NCI-H187 (cell line): ENCODE measurements around the gene BCL2.

Experiments
- DNase-seq, 2 experiments: peaks; one replicate each; lab custom pipeline; 2025; lab: John Stamatoyannopoulos, UW

Gene BCL2

DNA sequence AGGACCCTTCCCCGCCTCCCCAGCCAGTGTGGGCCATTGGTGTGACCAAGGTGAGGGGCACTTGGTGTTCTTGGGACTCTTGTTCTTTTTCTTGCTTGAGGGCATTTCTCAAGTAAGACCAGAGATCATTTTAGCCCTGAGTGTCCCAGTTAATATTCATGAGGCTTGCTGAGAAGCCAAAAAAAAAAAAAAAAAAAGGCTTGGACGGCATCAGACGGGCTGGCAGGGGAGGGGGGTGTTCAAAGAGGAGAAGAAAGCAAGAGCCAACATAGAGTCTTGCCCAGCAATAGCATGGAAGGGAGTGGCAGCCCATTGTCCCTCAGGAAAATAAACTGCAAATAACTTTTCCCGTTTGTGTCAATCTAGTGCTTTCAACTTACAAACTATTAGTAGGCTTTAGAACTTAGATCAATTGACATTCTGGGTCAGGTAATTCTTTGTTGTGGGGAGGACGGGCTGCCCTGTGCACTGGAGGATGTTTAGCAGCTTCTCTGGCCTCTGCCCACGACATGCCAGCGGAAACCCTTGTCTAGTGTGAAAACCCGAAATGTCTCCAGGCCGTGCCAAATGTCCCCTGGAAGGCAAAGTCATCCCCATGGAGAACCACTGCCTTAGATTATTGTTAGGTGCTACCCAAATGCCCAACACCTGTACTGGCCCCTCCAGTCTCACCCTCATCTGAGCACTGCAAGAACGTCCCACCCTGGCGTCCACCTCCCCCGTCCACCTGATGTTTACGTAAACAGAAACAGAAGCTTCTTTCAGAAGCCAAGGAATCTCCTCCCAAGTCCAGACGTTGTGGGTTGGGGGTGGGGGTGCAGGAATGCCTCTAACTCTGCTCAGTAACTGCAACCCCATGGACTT lies 163.4 kb downstream of the BCL2 start:
- no peak for DNase-seq

- peak; percentile 91 to 94 for DNase-seq
Measured at GRCh38 chr18:63155169-63155852, 164.3 kb downstream of the BCL2 start.

DNA sequence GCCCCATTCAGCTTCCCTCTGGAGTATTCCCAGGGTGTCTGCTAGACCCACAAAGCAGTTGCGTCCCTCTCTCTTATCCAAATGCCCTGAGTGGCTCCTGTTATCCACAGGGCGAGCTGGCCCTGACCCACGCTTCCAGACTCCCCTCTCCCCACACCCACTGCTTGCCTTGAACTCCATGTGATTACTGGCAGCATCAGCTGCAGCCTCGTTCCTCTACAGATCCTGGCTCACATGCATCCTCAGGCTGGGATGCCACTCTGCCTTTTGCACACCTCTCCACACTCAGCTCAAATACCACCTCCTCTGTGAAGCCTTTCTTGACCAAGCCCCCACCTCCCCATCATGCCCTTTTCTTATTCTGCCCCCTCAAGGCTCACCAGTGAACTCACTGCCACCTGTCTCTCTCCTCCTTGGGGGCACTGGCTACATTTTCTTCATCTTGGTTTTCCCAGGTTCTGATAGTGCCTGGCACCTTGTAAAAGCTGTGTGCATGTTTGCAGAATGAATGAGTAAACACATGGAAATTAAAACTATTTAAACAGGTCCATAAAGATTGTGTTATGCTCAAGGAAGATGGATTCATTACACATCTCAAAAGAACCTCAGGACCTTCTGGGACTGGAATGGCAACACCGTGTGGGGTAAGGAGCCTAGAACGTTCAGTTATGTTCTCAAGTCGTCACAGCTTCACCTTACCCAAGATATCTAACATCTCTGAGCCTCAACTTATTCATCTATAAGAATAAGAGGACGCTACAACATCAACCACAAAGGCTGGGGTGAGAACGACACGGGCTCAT lies 165.0 kb downstream of the BCL2 start:
- DNase-seq = no peak

- peak in 1 of 2 experiments; percentile 62 for DNase-seq
Measured at GRCh38 chr18:63152791-63153190, 166.8 kb downstream of the BCL2 start.

- no peak for DNase-seq
Measured at GRCh38 chr18:63152096-63152495, 167.5 kb downstream of the BCL2 start.

GRCh38 chr18:63151539-63151938 lies 168.0 kb downstream of the BCL2 start:
- DNase-seq = no peak

DNA sequence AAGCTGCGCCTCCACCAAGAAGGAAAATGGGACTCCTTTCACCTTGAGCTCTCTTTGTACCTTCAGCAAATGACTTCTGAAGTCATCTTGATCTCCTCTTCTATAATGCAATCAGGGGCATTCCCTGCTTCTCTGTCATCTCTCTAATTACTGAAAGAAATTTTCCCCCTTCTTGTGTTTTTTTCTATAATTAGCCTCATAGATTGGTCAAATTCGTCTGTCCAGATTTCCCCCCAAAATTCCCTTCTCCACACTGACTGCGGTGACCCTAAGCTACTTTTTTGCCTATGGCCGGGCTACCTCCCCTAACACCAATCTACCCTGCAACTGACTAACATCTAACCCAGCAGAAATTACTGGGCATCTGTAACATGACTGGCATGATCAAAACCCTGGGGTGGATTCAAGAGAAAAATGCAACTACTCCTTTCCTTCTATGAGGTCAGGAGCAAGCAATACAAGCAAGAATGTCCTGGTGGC lies 168.6 kb downstream of the BCL2 start:
- no peak for DNase-seq

DNA sequence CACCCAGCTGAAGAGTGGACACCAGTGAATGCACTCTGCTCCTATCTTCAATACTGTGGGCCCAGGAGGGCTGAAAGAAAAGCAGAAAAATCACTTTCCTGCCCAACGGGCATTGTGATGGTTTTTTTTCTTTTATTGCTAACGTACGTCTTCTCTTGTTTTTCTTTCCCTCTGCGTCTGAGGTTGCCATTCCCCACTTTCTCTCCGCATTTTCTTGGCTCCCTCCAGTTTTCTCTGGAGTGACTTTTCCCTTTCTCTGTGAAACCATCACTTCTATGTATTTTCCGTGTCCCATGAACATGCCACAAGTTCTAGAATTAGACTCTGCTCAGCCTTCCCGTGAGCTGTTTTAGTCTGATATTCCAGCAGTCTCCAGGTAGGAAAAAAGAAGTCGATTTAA lies 169.2 kb downstream of the BCL2 start:
- DNase-seq = no peak

- no peak for DNase-seq
Measured at GRCh38 chr18:63149302-63149587, 170.3 kb downstream of the BCL2 start.

DNA sequence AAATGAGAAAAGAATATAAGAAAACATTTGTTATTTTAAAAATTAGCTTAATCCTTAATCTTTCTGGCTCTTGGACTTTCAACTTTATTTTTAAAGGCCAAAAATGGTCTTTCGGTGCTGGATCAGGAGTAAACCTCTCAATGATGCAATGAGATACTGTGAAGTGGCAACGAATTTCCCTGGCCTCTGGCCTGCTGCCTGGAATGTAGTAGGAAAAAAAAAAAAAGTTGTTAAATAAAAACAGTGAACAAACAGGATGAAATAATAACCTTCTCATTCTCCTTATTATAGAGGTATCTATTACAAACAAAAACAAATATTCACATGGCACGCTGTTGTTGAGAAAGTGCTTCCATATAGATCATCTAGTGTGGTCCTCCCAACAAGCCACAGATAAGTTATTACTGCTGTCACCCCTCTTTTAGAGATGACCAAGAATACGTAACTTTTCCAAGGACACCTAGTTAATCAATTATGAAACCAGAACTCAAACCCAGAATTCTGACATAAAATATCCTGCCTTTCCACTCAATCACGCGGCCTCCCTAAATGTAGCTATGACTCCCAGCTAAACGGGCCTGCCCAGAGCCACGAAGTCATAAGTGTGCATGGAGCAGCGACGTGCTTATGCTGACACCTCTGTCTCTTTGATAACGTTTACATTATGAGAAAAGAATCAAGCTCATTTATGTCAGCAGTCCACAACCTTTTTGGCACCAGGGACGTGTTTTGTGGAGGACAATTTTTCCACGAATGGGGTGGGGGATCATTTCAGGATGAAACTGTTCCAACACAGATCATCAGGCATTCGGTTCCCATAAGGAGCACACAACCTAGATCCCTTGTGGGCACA lies 170.9 kb downstream of the BCL2 start:
- DNase-seq = no peak

GRCh38 chr18:63147973-63148372 lies 171.6 kb downstream of the BCL2 start:
- DNase-seq = no peak

GRCh38 chr18:63146828-63147409 lies 172.7 kb downstream of the BCL2 start:
- DNase-seq = no peak

GRCh38 chr18:63145851-63146555 lies 173.6 kb downstream of the BCL2 start:
- DNase-seq = no peak

DNA sequence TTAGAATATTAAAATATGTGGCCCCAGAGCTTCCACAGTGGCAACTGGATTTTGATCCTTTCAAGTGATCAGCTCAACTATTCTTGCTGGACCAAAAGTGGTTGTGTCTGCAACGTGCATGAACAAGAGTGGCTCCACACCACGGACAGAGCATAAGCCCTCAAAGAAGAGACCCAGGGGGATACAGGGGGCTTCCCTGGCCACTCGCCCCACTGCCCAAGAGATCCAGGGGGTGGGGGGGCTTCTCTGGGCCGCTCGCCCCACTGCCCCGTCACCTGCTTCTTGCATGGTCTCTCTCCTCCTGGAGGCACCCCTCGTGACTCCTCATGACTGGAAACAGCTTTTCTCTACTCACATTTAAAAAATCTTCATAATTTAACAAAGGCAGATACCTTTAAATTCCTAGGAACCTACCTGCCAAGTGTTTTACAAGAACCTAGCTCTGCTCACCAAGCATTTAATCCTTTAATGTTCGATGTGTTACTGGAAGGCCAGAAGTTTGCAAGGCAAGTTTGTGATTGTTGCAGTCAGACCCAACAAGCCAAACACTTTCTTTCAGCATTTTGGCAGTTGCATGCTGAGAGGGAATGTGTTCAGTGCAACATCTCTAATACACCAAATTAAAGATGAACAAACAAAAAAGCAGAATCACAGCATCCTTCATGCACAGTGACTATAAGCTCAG lies 174.3 kb downstream of the BCL2 start:
- DNase-seq = no peak

GRCh38 chr18:63144748-63145147 lies 174.8 kb downstream of the BCL2 start:
- DNase-seq = no peak

- no peak for DNase-seq
Measured at GRCh38 chr18:63143330-63143771, 176.2 kb downstream of the BCL2 start.

GRCh38 chr18:63142594-63143225 lies 176.9 kb downstream of the BCL2 start:
- DNase-seq = no peak

GRCh38 chr18:63141778-63142176 lies 177.8 kb downstream of the BCL2 start:
- no peak for DNase-seq

DNA sequence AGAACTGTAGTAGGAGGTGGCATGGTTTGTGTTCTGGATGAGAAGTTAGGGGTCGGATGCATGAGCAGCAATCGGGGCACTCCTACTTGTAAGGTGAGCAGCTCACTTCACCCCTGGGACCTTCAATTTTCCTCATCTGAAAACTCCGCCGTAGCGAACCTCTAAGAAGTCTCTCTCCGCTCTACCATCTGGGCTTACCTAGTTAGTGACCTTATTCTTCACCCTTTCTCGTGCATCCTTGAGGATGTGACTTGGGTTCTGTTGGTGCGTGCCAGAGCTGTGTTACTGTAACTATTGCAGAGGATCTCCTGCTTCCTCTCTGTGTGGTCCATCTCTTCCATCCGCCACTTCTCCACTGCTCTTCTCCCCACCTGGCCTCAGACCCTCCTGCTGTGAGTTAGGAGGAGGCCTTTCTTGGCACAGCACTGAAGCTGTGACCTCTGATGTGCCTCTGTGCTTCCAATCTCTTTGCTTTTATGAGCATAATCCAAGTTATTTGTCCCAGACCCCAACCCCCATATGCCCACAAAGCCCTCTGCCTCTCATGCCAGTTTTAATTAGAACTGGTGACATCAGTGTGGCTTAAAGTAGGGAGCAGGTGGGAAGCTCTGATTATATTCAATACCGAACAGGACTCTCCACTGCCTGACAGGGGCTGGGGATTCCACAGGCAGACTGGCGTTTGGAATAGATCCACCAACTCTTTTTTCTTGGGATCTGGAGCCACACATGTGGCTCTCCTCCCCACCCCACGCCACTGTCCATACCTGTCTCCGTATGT lies 178.4 kb downstream of the BCL2 start:
- no peak for DNase-seq
